HG03196 (cell line): Measurements from ENCODE around the gene GPRC5C.

Experiments
- ATAC-seq: cut with Tn5 transposase; IDR thresholded peaks from one replicate; pipeline ENCODE4 v1.9.1; 2021; ENCODE audit not compliant: unreplicated experiment

Gene GPRC5C

GRCh38 chr17:74431568-74432423, at the start of gene GPRC5C:
Gene GPRC5C (plus strand): TSS chr17:74432088. CDS start chr17:74439777, 7,689 bp downstream.
- ATAC-seq = peak; percentile 29

- no peak for ATAC-seq
Measured at GRCh38 chr17:74383141-74383540, 48.7 kb upstream of the GPRC5C start.

- ATAC-seq = no peak
Measured at GRCh38 chr17:74385201-74385600, 46.7 kb upstream of the GPRC5C start.

GRCh38 chr17:74386386-74386785, 45.5 kb upstream of the GPRC5C start:
- no peak for ATAC-seq

GRCh38 chr17:74387365-74388218, 44.3 kb upstream of the GPRC5C start:
- no peak for ATAC-seq

- ATAC-seq = no peak
Measured at GRCh38 chr17:74389084-74389753, 42.7 kb upstream of the GPRC5C start.

GRCh38 chr17:74389937-74390679, 41.8 kb upstream of the GPRC5C start:
- ATAC-seq = no peak

- no peak for ATAC-seq
Measured at GRCh38 chr17:74390680-74391653, 40.9 kb upstream of the GPRC5C start.

GRCh38 chr17:74391771-74392170, 40.1 kb upstream of the GPRC5C start:
- no peak for ATAC-seq

- no peak for ATAC-seq
Measured at GRCh38 chr17:74392848-74393247, 39.0 kb upstream of the GPRC5C start.

GRCh38 chr17:74393346-74393942, 38.4 kb upstream of the GPRC5C start:
- ATAC-seq = no peak

- ATAC-seq = no peak
Measured at GRCh38 chr17:74394275-74394950, 37.5 kb upstream of the GPRC5C start.

- ATAC-seq = no peak
Measured at GRCh38 chr17:74394977-74395376, 36.9 kb upstream of the GPRC5C start.

GRCh38 chr17:74396567-74396966, 35.3 kb upstream of the GPRC5C start:
- ATAC-seq = no peak

GRCh38 chr17:74402048-74402447, 29.8 kb upstream of the GPRC5C start:
- ATAC-seq = no peak

GRCh38 chr17:74403512-74404137, 28.3 kb upstream of the GPRC5C start:
- ATAC-seq = no peak

- no peak for ATAC-seq
Measured at GRCh38 chr17:74404218-74404617, 27.7 kb upstream of the GPRC5C start.

- ATAC-seq = no peak
Measured at GRCh38 chr17:74404789-74405188, 27.1 kb upstream of the GPRC5C start.
